Psoas muscle (tissue), 8 donors: Measurements from ENCODE around the gene TM2D1. TPM values are rescaled to one million over a fixed set of nuclear protein-coding genes. Genes with fewer than 3 reads are reported as not detected.

Experiments used
- ATAC-seq, 4 donors: fragments of 200-7000 bp; cut with Tn5 transposase; one replicate each; pipeline ENCODE4 v1.9.1; 2020; ENCODE audit warnings: moderate library complexity in 3 of 4, mild to moderate bottlenecking in 2 of 4
- DNase-seq, 2 donors: peaks; one replicate each; pipeline ENCODE4 v3.0.0-alpha.2; 2020
- H3K27ac ChIP-seq: fragments of 200-600 bp; one replicate; pipeline ENCODE4 v1.8.0; 2022
- H3K27me3 ChIP-seq, 3 donors: fragments of 200-600 bp in 1 of 3; one replicate each; pipeline versions ENCODE4 v1.6.1 to v1.8.0; 2013 to 2022; ENCODE audit warnings: low read length in 2 of 3, mild to moderate bottlenecking in 2 of 3, moderate library complexity in 1 of 3; ENCODE audit not compliant: insufficient read depth in 3 of 3
- H3K36me3 ChIP-seq, 2 donors: fragments of 200-600 bp in 1 of 2; one replicate each; pipeline versions ENCODE4 v1.6.1 to v1.8.0; 2013 to 2022; ENCODE audit warnings: low read depth in 1 of 2, mild to moderate bottlenecking in 1 of 2, moderate library complexity in 1 of 2; ENCODE audit not compliant: insufficient read depth in 1 of 2
- H3K4me1 ChIP-seq: fragments of 200-600 bp; one replicate; pipeline ENCODE4 v1.8.0; 2022
- H3K4me3 ChIP-seq: fragments of 200-600 bp; one replicate; pipeline ENCODE4 v1.8.0; 2022; ENCODE audit warnings: mild to moderate bottlenecking
- H3K9me3 ChIP-seq: fragments of 200-600 bp; one replicate; pipeline ENCODE4 v1.8.0; 2022
- CTCF ChIP-seq: fragments of 200-600 bp; IDR thresholded peaks from one replicate; pipeline ENCODE4 v1.8.0; 2022; ENCODE audit warnings: antibody characterized with exemption
- WGBS, 3 donors: extraction: QIAGEN DNeasy Blood & Tissue Kit; methylation state at CpG; one replicate each; pipeline versions ENCODE4 v1.1.6 to v1.1.7; 2013; 5-methylcytosine and 5-hydroxymethylcytosine counted together
- intact Hi-C, 2 donors: fragments of 100-400 bp; cut with DNase I; formaldehyde crosslinking; loops; one replicate each; pipeline versions ENCODE4 v1.11.0 to v1.14.2; 2022
- polyA plus RNA-seq, 3 donors: library from polyadenylated mRNA; stranded (reverse); fragments of 200-250 nt; gene quantifications; one replicate each; pipeline ENCODE4 v1.2.3, GENCODE V29; 2013
- total RNA-seq, 4 donors: library from RNA; stranded (reverse); fragmentation: NEBNext Ultra II Directional in 2 of 4; extraction: Animal tissue kit (Norgen Biotek cat#: 25700) in 2 of 4; gene quantifications; one replicate each; pipeline versions ENCODE4 v1.2.1 to v1.2.4, GENCODE V29; 2021 to 2023
- donor health status: healthy with polysubstance abuse.
- donor health status: DM: no; HTN: no; CAD: no; lungs with moderate emphysema.
- donor health status: Bipolar disorder and iron deficiency.
- donor health status: healthy.
- donor health status: DM: yes; HTN: yes; CAD: no.
- donor health status: DM: no; HTN: no; CAD: no.
- donor health status: DM: no; HTN: no; CAD: no.
- donor health status: DM: yes; HTN: yes; CAD: no.

TM2D1 gene
- total and polyA plus RNA-seq, 7 donors, result 29.5 to 52.9 (median 32.8) TPM

- WGBS, 3 donors, result 47 to 59% (median 56%) methylated on average over 4 of the region's 4 CpGs
- no peak for ATAC-seq
- intact Hi-C loops, result no loop called here
- DNase-seq, result no peak
- Histone ChIP-seq H3K4me3 (no peak overlapping the region), H3K27me3 (no peaks in the 10 kb centered on the region), H3K36me3 (no peaks in the 10 kb centered on the region), H3K27ac (no peak overlapping the region), H3K4me1 (no peaks in the 10 kb centered on the region), H3K9me3 (no peaks in the 10 kb centered on the region)
- no peak for TF ChIP-seq CTCF
Measured at GRCh38 chr1:61635557-61635956, 89.4 kb downstream of the TM2D1 start.

- WGBS, 3 donors, result 88 to 100% (median 91%) methylated on average over 1 of the region's 1 CpG
- no peaks in the 10 kb centered on the region for H3K27me3 ChIP-seq
- intact Hi-C loops, result no loop called here
- no peaks in the 10 kb centered on the region for H3K9me3 ChIP-seq
- H3K27ac ChIP-seq, result no peak overlapping the region
- TF ChIP-seq CTCF, result no peak
- ATAC-seq (no peak), DNase-seq (no peak)
- no peaks in the 10 kb centered on the region for H3K4me1 ChIP-seq
- no peaks in the 10 kb centered on the region for H3K36me3 ChIP-seq
- H3K4me3 ChIP-seq, result no peak overlapping the region
Measured at GRCh38 chr1:61631436-61631835, 93.5 kb downstream of the TM2D1 start.

Other genes starting within 250 kb of the TM2D1 start
- 10 to 100 TPM; 17.1 to 49.9 (median 29.3) TPM for gene PATJ, start 17.3 kb upstream of the TM2D1 start, total RNA-seq
- 10 to 100 TPM in 2 of 3 donors, 1 to 10 TPM in 1; 2.0 to 12.2 (median 10.8) TPM for gene PATJ, start 17.3 kb upstream of the TM2D1 start, polyA plus RNA-seq